ENCODE data around the gene WDR45.

GRCh38 chrX:49120091-49120490 lies 40.4 kb upstream of the WDR45 start:
- TF ChIP-seq CTCF (conservative IDR thresholded peaks at IDR 0.05 in 1 of 2, IDR thresholded peaks at IDR 0.05 in 1 of 2; ENCODE audit: low read depth in 1 of 2, low read length in 2 of 2) (no peak), EZH2 (IDR thresholded peaks at IDR 0.05; ENCODE audit: low read length, missing control alignments) (no peak)

Data from fibroblast of lung (primary cell).